HG02884 (cell line): ENCODE data around the gene SHTN1.
A peak's percentile ranks its signal among the peaks of the same experiment; 100 is the strongest.

ENCODE experiments used
- ATAC-seq: cut with Tn5 transposase; IDR thresholded peaks from one replicate; pipeline ENCODE4 v1.9.1; 2021; ENCODE audit warnings: mild to moderate bottlenecking, moderate library complexity; ENCODE audit not compliant: unreplicated experiment

The SHTN1 gene, protein sequence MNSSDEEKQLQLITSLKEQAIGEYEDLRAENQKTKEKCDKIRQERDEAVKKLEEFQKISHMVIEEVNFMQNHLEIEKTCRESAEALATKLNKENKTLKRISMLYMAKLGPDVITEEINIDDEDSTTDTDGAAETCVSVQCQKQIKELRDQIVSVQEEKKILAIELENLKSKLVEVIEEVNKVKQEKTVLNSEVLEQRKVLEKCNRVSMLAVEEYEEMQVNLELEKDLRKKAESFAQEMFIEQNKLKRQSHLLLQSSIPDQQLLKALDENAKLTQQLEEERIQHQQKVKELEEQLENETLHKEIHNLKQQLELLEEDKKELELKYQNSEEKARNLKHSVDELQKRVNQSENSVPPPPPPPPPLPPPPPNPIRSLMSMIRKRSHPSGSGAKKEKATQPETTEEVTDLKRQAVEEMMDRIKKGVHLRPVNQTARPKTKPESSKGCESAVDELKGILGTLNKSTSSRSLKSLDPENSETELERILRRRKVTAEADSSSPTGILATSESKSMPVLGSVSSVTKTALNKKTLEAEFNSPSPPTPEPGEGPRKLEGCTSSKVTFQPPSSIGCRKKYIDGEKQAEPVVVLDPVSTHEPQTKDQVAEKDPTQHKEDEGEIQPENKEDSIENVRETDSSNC

DNA sequence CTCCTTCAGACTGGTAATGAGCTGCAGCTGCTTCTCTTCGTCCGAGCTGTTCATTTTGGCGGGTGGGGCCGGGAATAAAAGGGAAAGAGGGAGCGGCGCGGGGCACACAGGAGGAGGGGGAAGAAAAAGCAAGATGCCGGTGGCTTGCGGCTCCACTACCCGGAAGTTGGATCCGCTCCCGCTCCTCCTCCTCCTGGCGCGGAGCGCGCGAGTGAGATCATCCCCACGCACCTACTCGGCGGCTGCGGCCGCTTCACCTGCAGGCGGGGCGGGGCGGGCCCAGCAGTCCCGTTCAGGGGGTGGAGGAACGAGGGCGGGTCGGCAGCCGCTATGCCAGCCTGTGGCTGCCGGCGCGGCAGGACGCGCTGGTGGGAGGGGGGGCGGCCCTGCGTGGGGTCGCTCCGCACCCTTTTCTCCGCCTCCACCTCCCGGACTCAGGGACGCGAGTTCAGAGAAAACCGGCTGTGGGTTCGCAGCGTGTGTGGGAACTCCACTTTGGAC is at the start of gene SHTN1:
TSS of gene SHTN1 (minus strand) at position 162 of the 501 bp plus-strand sequence. CDS start at position 54, 108 bp downstream.
- peak; percentile 49 for ATAC-seq

DNA sequence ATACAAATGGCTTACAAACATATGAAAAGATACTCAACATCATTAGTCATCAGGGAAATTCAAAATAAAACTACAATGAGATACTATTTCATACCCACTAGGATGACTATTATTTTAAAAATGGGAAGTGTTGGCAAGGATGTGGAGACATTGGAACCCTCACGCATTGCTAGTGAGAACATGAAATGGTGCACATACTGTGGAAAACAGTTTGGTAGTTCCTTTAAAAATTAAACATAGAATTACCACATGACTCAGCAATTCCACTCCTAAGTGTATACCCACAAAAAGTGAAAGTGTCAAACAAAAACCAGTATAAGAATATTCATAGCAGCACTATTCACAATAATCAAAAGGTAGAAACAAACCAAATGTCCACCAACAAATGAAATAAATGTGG is 48.5 kb upstream of the SHTN1 start:
- no peak for ATAC-seq

- no peak for ATAC-seq
Measured at GRCh38 chr10:117047947-117048346, 43.0 kb upstream of the SHTN1 start.

DNA sequence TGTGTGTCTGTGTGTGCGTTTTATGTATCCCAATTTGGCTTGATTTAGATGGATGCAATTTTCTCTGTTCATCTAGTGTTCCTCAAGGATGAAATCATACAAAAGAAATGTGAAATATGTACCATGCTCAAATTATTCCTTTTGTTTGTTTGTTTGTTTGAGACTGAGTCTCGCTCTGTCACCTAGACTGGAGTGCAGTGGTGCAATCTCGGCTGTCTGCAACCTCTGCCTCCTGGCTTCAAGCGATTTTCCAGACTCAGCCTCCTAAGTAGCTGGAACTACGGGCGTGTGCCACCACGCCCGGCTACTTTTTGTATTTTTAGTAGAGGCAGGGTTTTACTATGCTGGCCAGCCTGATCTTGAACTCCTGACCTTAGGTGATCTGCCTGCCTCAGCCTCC is 11.3 kb upstream of the SHTN1 start:
- ATAC-seq = no peak

DNA sequence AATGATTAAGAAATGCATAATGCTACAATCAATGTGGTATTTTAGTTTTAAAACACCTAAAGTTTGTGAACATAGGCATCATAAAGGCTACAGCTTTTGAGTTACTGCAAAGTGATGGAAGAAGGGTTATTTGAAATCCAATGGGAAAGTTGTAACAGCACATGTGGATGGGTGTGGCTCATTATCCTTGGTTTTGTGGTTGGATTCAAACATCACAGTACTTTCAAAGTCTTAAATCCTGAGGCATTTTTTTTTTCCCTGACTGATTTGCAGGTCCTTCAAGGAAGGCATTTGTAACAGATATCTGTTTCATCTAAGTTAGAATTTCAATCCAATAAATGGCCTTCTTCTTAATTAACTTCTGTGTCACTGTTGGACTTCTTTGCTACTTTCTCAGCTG is 9.8 kb upstream of the SHTN1 start:
- ATAC-seq = no peak

DNA sequence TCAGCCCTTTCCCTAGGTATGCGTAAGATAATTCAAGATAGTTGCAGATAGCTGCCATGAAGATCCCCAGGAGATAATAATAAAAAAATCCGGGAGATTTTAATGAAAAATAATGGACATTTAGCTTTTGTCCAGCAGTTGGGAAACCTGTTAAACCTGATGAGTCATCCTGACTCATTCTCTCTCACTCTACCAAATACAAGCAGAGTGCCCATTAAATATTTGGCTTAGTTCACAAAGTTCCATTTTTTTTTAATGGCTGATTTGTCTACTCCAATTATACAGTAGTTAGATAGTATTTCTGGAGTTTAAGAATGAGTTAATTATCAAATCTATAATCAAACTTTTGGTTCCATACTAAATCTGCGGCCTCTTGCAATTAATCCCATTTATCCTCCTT is 2.1 kb upstream of the SHTN1 start:
- ATAC-seq = no peak

GRCh38 chr10:117005527-117006055 is 604 bp upstream of the SHTN1 start:
- ATAC-seq = no peak

DNA sequence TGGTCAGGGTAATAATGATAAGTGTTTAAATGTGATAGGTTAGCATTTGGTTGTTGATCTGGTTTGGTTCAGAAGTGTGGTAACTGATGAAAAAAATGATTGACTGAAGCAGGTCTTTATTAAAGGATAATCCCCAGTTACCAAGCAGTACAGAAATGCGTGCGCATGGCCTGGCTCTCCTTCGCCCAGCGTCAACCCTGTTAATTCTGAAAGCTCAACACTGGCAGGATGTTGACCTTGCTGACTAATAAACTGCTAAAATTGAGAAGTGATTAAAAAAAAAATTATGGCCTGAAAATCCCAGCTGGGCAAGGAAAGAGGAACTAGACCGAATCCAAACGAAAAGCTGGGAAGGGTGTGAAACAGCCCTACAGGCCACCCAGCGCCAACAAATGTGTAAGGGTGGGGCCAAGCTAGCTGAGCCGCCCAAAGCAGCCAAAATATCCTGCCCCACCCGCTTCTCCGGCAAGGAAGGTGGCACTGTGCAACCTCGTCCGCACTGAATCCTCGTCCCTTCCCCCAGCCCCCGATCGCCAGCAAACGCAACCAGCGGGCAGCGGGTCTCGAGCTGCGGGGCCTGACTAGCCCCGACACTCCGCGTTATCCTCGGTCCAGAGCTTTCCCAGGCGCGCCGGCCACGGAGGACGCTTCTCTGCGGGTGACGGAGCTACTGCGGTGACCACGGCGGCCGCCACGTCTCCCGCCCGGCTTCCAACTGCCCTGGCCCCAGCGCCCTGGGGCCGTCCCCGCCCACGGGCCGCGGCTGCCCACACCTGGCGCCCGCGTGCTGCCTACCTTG is 561 bp downstream of the SHTN1 start:
- ATAC-seq = peak; percentile 39

DNA sequence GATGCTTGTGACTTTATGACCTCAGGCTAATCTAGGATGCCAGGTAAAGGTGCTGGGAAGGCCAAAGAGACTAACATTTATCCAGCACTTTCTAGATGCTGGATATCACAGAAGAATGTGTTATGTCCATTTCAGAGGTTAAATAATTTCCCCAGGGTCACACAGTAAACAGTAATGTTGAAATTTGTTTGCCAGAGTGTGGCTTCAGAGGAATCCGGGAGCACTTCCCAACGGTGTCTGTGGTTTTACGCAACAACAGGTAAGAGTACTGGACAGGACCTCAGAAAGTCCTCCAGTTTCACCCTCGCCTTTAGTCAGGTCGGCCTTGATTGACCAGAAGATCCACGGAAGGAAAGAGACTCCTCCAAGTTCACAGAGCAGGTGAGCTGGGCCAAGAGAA is 1.7 kb downstream of the SHTN1 start:
- no peak for ATAC-seq

GRCh38 chr10:117002206-117002605 is 2.8 kb downstream of the SHTN1 start:
- ATAC-seq = no peak

- ATAC-seq = no peak
Measured at GRCh38 chr10:117001144-117001543, 3.8 kb downstream of the SHTN1 start.

DNA sequence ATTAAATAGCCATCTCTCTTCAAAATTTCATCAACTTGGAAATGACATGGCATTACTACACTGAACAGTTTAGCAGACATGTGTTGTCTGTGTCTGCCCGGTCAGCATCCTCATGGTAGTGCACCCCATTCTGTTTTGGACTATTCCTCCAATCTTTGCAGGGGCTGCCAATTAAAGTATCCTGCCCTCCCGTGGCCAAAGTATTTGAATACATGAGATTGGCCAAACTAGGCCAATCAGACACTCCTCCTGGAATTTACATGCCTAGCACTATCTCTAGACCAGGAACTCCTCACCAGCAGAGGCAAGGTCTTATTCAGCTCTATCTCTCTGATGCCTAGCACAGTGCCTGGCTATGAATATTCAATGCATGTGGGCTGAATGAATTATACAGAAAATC is 4.4 kb downstream of the SHTN1 start:
- no peak for ATAC-seq

- no peak for ATAC-seq
Measured at GRCh38 chr10:116998172-116998571, 6.8 kb downstream of the SHTN1 start.

- ATAC-seq = no peak
Measured at GRCh38 chr10:116997015-116997414, 8.0 kb downstream of the SHTN1 start.

DNA sequence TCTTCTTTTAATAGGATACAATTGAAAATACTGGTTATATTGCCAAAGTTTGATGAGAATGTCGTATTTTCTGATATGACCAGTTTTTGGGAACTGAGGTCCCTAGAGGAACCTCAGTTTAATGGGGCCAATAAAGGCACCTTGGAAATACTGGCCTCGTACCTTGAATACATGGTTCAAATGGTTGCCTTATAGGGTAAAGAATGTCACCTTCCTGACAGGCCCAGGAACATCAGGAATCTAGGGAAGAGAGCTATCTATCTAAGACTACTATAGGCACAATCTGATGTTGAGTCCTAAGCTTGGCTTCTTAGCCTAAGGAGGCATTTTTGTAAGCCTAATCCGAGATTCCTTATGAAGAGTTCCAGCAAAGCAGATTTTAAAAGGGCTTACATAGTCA is 9.3 kb downstream of the SHTN1 start:
- no peak for ATAC-seq

GRCh38 chr10:116994113-116994890 is 10.7 kb downstream of the SHTN1 start:
- ATAC-seq = no peak

- ATAC-seq = no peak
Measured at GRCh38 chr10:116993610-116994009, 11.4 kb downstream of the SHTN1 start.

GRCh38 chr10:116992183-116992582 is 12.8 kb downstream of the SHTN1 start:
- ATAC-seq = no peak

GRCh38 chr10:116990276-116990800 is 14.6 kb downstream of the SHTN1 start:
- no peak for ATAC-seq

DNA sequence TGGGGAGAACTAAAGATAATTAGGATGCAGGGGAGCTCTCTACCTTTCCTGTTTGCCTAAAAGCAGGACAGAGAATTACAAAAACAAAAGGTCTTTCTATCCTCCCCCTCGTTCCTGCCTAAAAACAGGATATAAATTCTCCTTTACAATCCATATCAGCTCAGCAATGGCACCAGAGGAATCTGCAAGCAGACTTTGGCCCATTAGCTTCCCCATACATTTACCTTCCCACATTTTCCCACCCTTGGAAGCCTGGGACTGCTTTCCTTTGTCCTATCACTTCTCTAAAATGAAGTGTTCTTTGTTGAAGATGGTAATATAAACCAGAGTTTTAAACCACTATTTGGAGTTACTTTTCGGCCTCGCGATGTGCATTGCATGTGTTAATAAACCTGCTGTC is 15.5 kb downstream of the SHTN1 start:
- no peak for ATAC-seq
